Measurements from ENCODE around the gene PDGFRA.
A peak's percentile ranks its signal among the peaks of the same experiment; 100 is the strongest.
"Not testable (repeated sequence)": the region's sequence is repeated elsewhere in the genome, so short reads cannot be mapped to it uniquely, and the experiment has no call there.

The PDGFRA gene

DNA sequence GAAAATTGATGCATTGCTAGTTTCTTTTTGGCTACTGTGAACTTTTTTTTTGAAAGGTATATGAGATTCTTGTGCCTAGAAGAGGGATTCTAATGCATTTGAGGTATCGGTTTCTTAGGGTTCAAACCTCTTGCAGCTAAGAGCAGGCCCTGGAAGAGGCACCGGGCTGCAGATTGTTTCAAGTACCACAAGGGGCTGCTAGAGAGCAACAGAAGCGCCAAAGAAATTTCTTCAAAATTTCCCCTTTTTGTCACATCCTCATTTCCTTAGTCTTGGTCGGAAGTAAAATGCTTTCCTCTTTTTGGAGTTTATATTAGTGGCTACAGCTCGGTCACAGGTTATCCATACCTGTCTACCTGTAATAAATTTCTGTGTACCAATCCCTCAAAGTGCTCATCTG lies 89.8 kb downstream of the PDGFRA start:
- no peak overlapping the region for H3K27ac ChIP-seq
- TF ChIP-seq, protein P1, sequence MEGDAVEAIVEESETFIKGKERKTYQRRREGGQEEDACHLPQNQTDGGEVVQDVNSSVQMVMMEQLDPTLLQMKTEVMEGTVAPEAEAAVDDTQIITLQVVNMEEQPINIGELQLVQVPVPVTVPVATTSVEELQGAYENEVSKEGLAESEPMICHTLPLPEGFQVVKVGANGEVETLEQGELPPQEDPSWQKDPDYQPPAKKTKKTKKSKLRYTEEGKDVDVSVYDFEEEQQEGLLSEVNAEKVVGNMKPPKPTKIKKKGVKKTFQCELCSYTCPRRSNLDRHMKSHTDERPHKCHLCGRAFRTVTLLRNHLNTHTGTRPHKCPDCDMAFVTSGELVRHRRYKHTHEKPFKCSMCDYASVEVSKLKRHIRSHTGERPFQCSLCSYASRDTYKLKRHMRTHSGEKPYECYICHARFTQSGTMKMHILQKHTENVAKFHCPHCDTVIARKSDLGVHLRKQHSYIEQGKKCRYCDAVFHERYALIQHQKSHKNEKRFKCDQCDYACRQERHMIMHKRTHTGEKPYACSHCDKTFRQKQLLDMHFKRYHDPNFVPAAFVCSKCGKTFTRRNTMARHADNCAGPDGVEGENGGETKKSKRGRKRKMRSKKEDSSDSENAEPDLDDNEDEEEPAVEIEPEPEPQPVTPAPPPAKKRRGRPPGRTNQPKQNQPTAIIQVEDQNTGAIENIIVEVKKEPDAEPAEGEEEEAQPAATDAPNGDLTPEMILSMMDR (conservative IDR thresholded peaks at IDR 0.05), result peak; percentile 76

- no peak overlapping the region for H3K27ac ChIP-seq
- TF ChIP-seq, protein P1 (conservative IDR thresholded peaks at IDR 0.05), result no peak
Measured at GRCh38 chr4:54320826-54321685, 92.0 kb downstream of the PDGFRA start.

GRCh38 chr4:54322818-54323417 lies 93.8 kb downstream of the PDGFRA start:
- TF ChIP-seq, protein P1 (conservative IDR thresholded peaks at IDR 0.05), result peak; percentile 88
- no peak overlapping the region for H3K27ac ChIP-seq

- H3K27ac ChIP-seq, result no peak overlapping the region
- TF ChIP-seq, protein P1 (conservative IDR thresholded peaks at IDR 0.05), result no peak
Measured at GRCh38 chr4:54330896-54331295, 101.8 kb downstream of the PDGFRA start.

DNA sequence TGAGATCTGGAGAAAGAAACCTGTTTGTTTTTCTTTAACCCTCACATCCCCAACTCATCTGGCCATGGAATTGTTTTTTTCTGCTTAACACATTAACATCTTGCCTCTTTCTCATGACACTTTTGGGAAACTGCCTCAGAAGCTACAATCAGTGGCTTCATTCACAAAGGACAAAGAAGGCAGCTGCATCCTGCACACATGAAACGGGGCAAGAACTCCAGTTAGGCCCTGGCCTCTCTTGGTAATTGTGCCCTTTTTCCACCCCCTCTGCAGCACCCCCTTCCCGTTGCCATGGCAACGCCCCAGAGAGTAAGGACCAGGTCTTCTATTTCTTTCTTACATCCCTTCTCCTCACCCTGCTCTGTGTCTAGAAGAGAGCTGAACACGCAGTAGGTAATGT lies 103.4 kb downstream of the PDGFRA start:
- no peak overlapping the region for H3K27ac ChIP-seq
- TF ChIP-seq, protein P1 (conservative IDR thresholded peaks at IDR 0.05), result no peak

- TF ChIP-seq, protein P1 (conservative IDR thresholded peaks at IDR 0.05), result no peak
- no peak overlapping the region for H3K27ac ChIP-seq
Measured at GRCh38 chr4:54333657-54334056, 104.6 kb downstream of the PDGFRA start.

GRCh38 chr4:54334769-54335168 lies 105.7 kb downstream of the PDGFRA start:
- not testable (repeated sequence) for H3K27ac ChIP-seq

GRCh38 chr4:54337009-54337408 lies 107.9 kb downstream of the PDGFRA start:
- TF ChIP-seq, protein P1 (conservative IDR thresholded peaks at IDR 0.05), result no peak
- no peak overlapping the region for H3K27ac ChIP-seq

GRCh38 chr4:54342067-54342466 lies 113.0 kb downstream of the PDGFRA start:
- not testable (repeated sequence) for H3K27ac ChIP-seq
